Measurements from ENCODE around the gene TXNDC16. TPM values are rescaled to one million over a fixed set of nuclear protein-coding genes. Genes with fewer than 3 reads are reported as not detected.

TXNDC16 gene
- total RNA-seq, 1 donor, result 9.8 TPM

DNA sequence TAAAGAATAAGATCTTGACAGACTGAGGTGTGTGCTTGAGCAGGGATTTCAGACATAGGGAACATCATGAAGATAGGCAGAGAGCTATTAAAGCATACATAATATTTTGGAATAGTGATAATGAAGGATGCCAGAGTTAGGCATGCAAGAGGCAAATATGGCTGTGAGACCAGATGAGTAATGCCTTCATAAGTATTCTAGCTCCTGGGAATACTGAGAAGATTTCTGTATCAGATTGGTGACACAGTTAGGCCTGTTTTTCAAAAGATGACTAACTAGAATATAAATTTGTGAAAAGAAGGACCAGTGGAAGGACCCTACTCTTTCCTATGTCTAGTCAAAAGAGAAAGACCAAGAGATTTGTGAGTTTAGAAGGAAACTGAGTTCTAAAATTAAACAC is 108.8 kb downstream of the TXNDC16 start:
- H4K20me1 ChIP-seq (ENCODE audit: insufficient read depth, low read length), result no peaks in the 10 kb centered on the region
- H3K27me3 ChIP-seq (ENCODE audit: insufficient read depth, low read length), result no peaks in the 10 kb centered on the region
- no peak overlapping the region for H3K27ac ChIP-seq (ENCODE audit: low read depth, low read length)
- no peak overlapping the region for H3K4me2 ChIP-seq (ENCODE audit: insufficient read depth, low read length)
- no peaks in the 10 kb centered on the region for H3K79me2 ChIP-seq (ENCODE audit: insufficient read depth, low read length)
- H3K4me3 ChIP-seq (ENCODE audit: insufficient read depth, low read length), result no peak overlapping the region
- H3K36me3 ChIP-seq (ENCODE audit: insufficient read depth, low read length), result no peaks in the 10 kb centered on the region
- TF ChIP-seq, protein P1, sequence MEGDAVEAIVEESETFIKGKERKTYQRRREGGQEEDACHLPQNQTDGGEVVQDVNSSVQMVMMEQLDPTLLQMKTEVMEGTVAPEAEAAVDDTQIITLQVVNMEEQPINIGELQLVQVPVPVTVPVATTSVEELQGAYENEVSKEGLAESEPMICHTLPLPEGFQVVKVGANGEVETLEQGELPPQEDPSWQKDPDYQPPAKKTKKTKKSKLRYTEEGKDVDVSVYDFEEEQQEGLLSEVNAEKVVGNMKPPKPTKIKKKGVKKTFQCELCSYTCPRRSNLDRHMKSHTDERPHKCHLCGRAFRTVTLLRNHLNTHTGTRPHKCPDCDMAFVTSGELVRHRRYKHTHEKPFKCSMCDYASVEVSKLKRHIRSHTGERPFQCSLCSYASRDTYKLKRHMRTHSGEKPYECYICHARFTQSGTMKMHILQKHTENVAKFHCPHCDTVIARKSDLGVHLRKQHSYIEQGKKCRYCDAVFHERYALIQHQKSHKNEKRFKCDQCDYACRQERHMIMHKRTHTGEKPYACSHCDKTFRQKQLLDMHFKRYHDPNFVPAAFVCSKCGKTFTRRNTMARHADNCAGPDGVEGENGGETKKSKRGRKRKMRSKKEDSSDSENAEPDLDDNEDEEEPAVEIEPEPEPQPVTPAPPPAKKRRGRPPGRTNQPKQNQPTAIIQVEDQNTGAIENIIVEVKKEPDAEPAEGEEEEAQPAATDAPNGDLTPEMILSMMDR (IDR thresholded peaks at IDR 0.05; ENCODE audit: extremely low read depth, low read depth, low read length), result no peak
- no peak overlapping the region for H2AFZ ChIP-seq (ENCODE audit: low read length)
- peaks cover 7% of the 10 kb centered on the region for H3K4me1 ChIP-seq (ENCODE audit: insufficient read depth, low read length)
- peak; percentile 78 for DNase-seq (ENCODE audit: insufficient read length, low spot score, missing footprints)
- no peaks in the 10 kb centered on the region for H3K9me3 ChIP-seq (ENCODE audit: low read depth, low read length)

DNA sequence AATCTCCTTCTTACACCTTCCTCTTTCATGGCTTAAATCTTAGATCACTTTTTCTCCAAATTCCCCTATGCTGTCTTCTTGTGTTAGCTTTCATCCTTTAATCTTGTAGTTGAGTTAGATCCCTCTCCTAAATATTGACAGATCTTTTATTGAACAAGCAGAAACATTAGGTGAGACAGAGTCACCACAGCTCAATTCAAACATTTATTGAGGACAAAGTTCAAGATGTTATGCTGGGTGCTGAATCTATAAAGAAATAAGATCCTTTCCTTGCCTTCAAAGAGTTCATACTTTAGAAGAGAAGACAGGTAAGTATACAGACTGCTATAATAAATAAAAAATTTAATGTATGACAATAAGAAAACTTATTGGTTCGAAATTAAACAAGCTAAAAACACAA is 109.7 kb downstream of the TXNDC16 start:
- Histone ChIP-seq H3K27me3 (ENCODE audit: insufficient read depth, low read length) (no peaks in the 10 kb centered on the region), H3K79me2 (ENCODE audit: insufficient read depth, low read length) (no peaks in the 10 kb centered on the region), H3K4me2 (ENCODE audit: insufficient read depth, low read length) (no peak overlapping the region), H3K36me3 (ENCODE audit: insufficient read depth, low read length) (no peaks in the 10 kb centered on the region), H3K4me3 (ENCODE audit: insufficient read depth, low read length) (no peak overlapping the region), H3K9me3 (ENCODE audit: low read depth, low read length) (no peaks in the 10 kb centered on the region), H4K20me1 (ENCODE audit: insufficient read depth, low read length) (no peaks in the 10 kb centered on the region), H3K4me1 (ENCODE audit: insufficient read depth, low read length) (peaks cover 7% of the 10 kb centered on the region), H2AFZ (ENCODE audit: low read length) (no peak overlapping the region), H3K27ac (ENCODE audit: low read depth, low read length) (no peak overlapping the region)
- no peak for DNase-seq (ENCODE audit: insufficient read length, low spot score, missing footprints)
- TF ChIP-seq, protein P1 (IDR thresholded peaks at IDR 0.05; ENCODE audit: extremely low read depth, low read depth, low read length), result no peak

DNA sequence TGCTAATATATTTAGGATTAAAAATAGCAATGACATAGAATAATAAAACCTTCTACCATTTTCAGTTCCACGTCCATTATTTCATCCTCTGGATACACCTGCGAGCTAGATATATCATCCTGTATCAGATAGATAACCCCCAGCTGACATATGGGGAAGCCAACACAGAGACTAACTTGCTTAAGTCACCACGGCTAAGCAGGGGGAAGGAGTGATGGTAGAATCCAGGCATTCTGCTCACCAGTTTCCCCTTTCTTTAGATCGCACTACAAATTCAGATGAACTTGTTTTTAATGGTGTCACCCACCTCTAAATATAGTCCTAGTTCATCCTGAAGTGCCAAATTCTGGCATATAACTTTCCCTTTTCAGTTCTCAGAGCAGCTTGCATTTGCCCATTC is 110.1 kb downstream of the TXNDC16 start:
- Histone ChIP-seq H4K20me1 (ENCODE audit: insufficient read depth, low read length) (no peaks in the 10 kb centered on the region), H3K36me3 (ENCODE audit: insufficient read depth, low read length) (no peaks in the 10 kb centered on the region), H2AFZ (ENCODE audit: low read length) (no peak overlapping the region), H3K27me3 (ENCODE audit: insufficient read depth, low read length) (no peaks in the 10 kb centered on the region), H3K9me3 (ENCODE audit: low read depth, low read length) (no peaks in the 10 kb centered on the region), H3K27ac (ENCODE audit: low read depth, low read length) (no peak overlapping the region), H3K4me2 (ENCODE audit: insufficient read depth, low read length) (no peak overlapping the region), H3K79me2 (ENCODE audit: insufficient read depth, low read length) (no peaks in the 10 kb centered on the region), H3K4me1 (ENCODE audit: insufficient read depth, low read length) (peaks cover 7% of the 10 kb centered on the region), H3K4me3 (ENCODE audit: insufficient read depth, low read length) (no peak overlapping the region)
- no peak for DNase-seq (ENCODE audit: insufficient read length, low spot score, missing footprints)
- TF ChIP-seq, protein P1 (IDR thresholded peaks at IDR 0.05; ENCODE audit: extremely low read depth, low read depth, low read length), result no peak

DNA sequence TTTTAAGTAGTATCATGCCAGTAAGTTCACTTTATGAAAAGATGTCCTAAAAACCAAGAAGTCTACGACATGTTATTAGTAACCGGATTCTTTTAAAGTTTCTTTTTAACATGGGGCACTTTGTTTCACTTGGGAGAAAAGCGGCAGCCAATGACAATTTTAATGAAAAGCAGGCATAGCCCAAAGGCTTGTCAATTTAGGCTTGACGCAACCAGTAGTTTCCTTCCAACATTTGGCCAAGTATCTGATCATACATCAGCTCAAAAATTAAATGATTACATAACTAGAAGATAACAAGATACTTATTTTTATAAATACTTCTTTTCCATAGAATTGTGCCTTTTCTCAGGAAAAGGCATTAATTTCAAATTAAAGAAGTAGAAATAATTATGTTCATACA is 112.8 kb downstream of the TXNDC16 start:
- Histone ChIP-seq H2AFZ (ENCODE audit: low read length) (no peak overlapping the region), H3K27ac (ENCODE audit: low read depth, low read length) (no peak overlapping the region), H3K27me3 (ENCODE audit: insufficient read depth, low read length) (no peaks in the 10 kb centered on the region), H3K4me2 (ENCODE audit: insufficient read depth, low read length) (no peak overlapping the region), H3K79me2 (ENCODE audit: insufficient read depth, low read length) (no peaks in the 10 kb centered on the region), H3K4me1 (ENCODE audit: insufficient read depth, low read length) (peaks cover 7% of the 10 kb centered on the region), H4K20me1 (ENCODE audit: insufficient read depth, low read length) (no peaks in the 10 kb centered on the region), H3K4me3 (ENCODE audit: insufficient read depth, low read length) (no peak overlapping the region), H3K9me3 (ENCODE audit: low read depth, low read length) (no peaks in the 10 kb centered on the region), H3K36me3 (ENCODE audit: insufficient read depth, low read length) (no peaks in the 10 kb centered on the region)
- DNase-seq (ENCODE audit: insufficient read length, low spot score, missing footprints), result no peak
- TF ChIP-seq, protein P1 (IDR thresholded peaks at IDR 0.05; ENCODE audit: extremely low read depth, low read depth, low read length), result no peak

Measured in osteoblast (primary cell).